Stimulated activated CD8-positive, alpha-beta memory T cell treated with anti-CD3 and anti-CD28 coated beads, Interleukin-2, amount 100 ng/mL, for 48 hours (primary cell): Measurements from ENCODE around the gene KIFAP3.
"Not testable (repeated sequence)": the region's sequence is repeated elsewhere in the genome, so short reads cannot be mapped to it uniquely, and the experiment has no call there.

Experiments used
- DNase-seq, 2 donors: peaks; one replicate each; pipeline ENCODE4 v3.0.0-alpha.2; 2020; ENCODE audit warnings: low read depth in 2 of 2

KIFAP3 gene

GRCh38 chr1:170063109-170063826, 11.2 kb downstream of the KIFAP3 start:
- DNase-seq = no peak

- not testable (repeated sequence) for DNase-seq
Observed at GRCh38 chr1:170061676-170062075, 12.8 kb downstream of the KIFAP3 start.

- not testable (repeated sequence) for DNase-seq
Observed at GRCh38 chr1:170060015-170060520, 14.4 kb downstream of the KIFAP3 start.

- no peak for DNase-seq
Observed at GRCh38 chr1:170049176-170049800, 25.2 kb downstream of the KIFAP3 start.

GRCh38 chr1:170048515-170048914, 26.0 kb downstream of the KIFAP3 start:
- no peak for DNase-seq

GRCh38 chr1:170044187-170044586, 30.3 kb downstream of the KIFAP3 start:
- no peak for DNase-seq

- DNase-seq = no peak
Observed at GRCh38 chr1:170041423-170042192, 32.9 kb downstream of the KIFAP3 start.

- DNase-seq = no peak
Observed at GRCh38 chr1:170032531-170033280, 41.8 kb downstream of the KIFAP3 start.

GRCh38 chr1:170030212-170030611, 44.3 kb downstream of the KIFAP3 start:
- DNase-seq = no peak

GRCh38 chr1:170027760-170028159, 46.7 kb downstream of the KIFAP3 start:
- no peak for DNase-seq

- DNase-seq = no peak
Observed at GRCh38 chr1:170020859-170021258, 53.6 kb downstream of the KIFAP3 start.

- DNase-seq = no peak
Observed at GRCh38 chr1:170017478-170017877, 57.0 kb downstream of the KIFAP3 start.

- no peak for DNase-seq
Observed at GRCh38 chr1:170012920-170013319, 61.6 kb downstream of the KIFAP3 start.

- no peak for DNase-seq
Observed at GRCh38 chr1:170010443-170010842, 64.1 kb downstream of the KIFAP3 start.

GRCh38 chr1:170009551-170009950, 64.9 kb downstream of the KIFAP3 start:
- no peak for DNase-seq

GRCh38 chr1:170008745-170009144, 65.8 kb downstream of the KIFAP3 start:
- not testable (repeated sequence) for DNase-seq

GRCh38 chr1:170003270-170003835, 71.1 kb downstream of the KIFAP3 start:
- not testable (repeated sequence) for DNase-seq

GRCh38 chr1:170001266-170001665, 73.2 kb downstream of the KIFAP3 start:
- DNase-seq = no peak

- no peak for DNase-seq
Observed at GRCh38 chr1:169999761-170000160, 74.7 kb downstream of the KIFAP3 start.

- DNase-seq = no peak
Observed at GRCh38 chr1:169999331-169999741, 75.2 kb downstream of the KIFAP3 start.

- no peak for DNase-seq
Observed at GRCh38 chr1:169995993-169996392, 78.5 kb downstream of the KIFAP3 start.
